Activated naive CD8-positive, alpha-beta T cell treated with anti-CD3 and anti-CD28 coated beads, Interleukin-2, amount 10 ng/mL, durations not matched to agents 7 days and 5 days (primary cell): ENCODE results near the gene MICU1. TPM values are rescaled to one million over a fixed set of nuclear protein-coding genes. Genes with fewer than 3 reads are reported as not detected.
"Not testable (repeated sequence)": the region's sequence is repeated elsewhere in the genome, so short reads cannot be mapped to it uniquely, and the experiment has no call there.

Source experiments
- ATAC-seq: fragments of 150-1000 bp; cut with Tn5 transposase; one replicate; pipeline ENCODE4 v1.10.0; 2021; ENCODE audit warnings: low read depth, moderate library complexity
- POLR2A ChIA-PET: fragments of 350-600 bp; sonication (Branson Sonifier 250); formaldehyde crosslinking; loops from one replicate; lab custom pipeline; 2021; ENCODE audit warnings: antibody characterized with exemption; lab: Charles Lee
- DNase-seq: peaks from one replicate; pipeline ENCODE4 v3.0.0; 2021
- H3K27ac Mint-ChIP-seq: one replicate; pipeline ENCODE4 v1.8.0; 2022; ENCODE audit warnings: mild to moderate bottlenecking, mixed read lengths
- H3K27me3 Mint-ChIP-seq: one replicate; pipeline ENCODE4 v1.8.0; 2022; ENCODE audit warnings: mild to moderate bottlenecking, moderate library complexity, mixed read lengths
- H3K36me3 Mint-ChIP-seq: one replicate; pipeline ENCODE4 v1.8.0; 2021; ENCODE audit warnings: mild to moderate bottlenecking, mixed read lengths
- H3K4me1 Mint-ChIP-seq: one replicate; pipeline ENCODE4 v1.8.0; 2021; ENCODE audit warnings: mixed read lengths
- H3K4me3 Mint-ChIP-seq: one replicate; pipeline ENCODE4 v1.8.0; 2022; ENCODE audit warnings: mild to moderate bottlenecking, moderate library complexity, mixed read lengths
- H3K9me3 Mint-ChIP-seq: one replicate; pipeline ENCODE4 v1.8.0; 2021; ENCODE audit warnings: mixed read lengths
- total RNA-seq, 2 experiments: library from RNA; stranded (reverse); gene quantifications; one replicate each; pipeline ENCODE4 v1.2.3, GENCODE V29; 2021

MICU1 gene
- total RNA-seq, 2 experiments from 2014 or later, result 24.6 to 30.0 TPM

DNA sequence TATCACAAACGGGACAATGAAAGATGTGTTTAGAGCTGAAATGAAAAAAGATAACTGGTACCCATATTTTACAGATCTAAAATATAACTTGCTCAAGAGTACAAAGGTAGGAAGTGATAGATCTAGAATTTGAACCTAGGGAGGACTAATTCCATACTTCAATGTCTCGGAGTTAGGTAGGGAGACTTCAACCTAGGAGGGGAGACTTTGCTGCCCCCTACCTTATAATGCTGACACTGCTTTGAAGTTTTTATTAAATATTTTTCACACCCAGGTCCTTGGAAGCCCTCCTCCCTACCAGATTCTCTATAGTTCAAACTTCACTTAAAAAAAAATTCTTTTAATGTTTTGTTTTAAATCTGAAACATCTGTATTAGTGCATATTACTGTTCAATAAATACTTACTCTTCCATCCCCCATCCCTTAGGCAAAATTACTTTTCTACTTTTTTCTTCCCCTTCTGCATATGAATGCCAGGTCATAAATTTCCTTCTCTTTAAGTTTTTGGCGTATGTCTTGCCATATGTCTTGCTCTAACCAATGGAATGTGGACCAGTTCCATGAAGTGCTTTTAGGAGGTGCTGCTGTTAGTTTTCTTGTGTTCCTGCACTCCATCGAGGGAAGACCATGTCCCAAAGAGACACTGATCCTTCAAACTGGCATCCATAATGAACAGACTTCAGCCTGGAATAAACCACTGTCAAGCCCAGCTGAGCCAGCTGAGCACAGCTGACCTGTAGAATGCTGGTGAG is 57.8 kb downstream of the MICU1 start:
- Mint-ChIP-seq H3K4me3 (no peak overlapping the region), H3K27me3 (no peaks in the 10 kb centered on the region), H3K36me3 (peaks cover 16% of the 10 kb centered on the region), H3K4me1 (peaks cover 12% of the 10 kb centered on the region), H3K9me3 (no peaks in the 10 kb centered on the region), H3K27ac (no peak overlapping the region)
- POLR2A ChIA-PET, result no interaction called here
- DNase-seq (no peak), ATAC-seq (no peak)

DNA sequence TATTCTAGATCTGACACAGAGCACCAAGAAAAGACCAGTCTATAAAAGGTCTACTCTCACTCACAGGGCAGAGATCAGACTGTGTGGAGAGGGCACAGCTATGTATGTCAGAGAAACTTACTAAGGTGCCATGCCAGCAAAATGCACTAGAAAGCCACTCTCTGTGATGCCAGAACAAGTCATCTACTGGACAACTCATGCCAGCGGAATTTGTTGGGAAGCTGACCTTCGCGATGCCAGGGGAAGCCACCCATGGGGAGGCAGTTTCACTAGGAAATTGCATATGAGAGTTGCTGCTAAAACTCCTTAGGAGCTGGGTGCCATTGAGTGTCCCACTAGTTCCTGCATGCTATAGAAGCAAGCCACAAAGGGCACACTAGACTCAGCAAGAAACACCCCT is 58.5 kb downstream of the MICU1 start:
- POLR2A ChIA-PET, result no interaction called here
- H3K4me1 Mint-ChIP-seq, result peaks cover 18% of the 10 kb centered on the region
- ATAC-seq, result no peak
- no peaks in the 10 kb centered on the region for H3K27me3 Mint-ChIP-seq
- H3K36me3 Mint-ChIP-seq, result peaks cover 20% of the 10 kb centered on the region
- H3K27ac Mint-ChIP-seq, result no peak overlapping the region
- no peak overlapping the region for H3K4me3 Mint-ChIP-seq
- DNase-seq, result no peak
- no peaks in the 10 kb centered on the region for H3K9me3 Mint-ChIP-seq

DNA sequence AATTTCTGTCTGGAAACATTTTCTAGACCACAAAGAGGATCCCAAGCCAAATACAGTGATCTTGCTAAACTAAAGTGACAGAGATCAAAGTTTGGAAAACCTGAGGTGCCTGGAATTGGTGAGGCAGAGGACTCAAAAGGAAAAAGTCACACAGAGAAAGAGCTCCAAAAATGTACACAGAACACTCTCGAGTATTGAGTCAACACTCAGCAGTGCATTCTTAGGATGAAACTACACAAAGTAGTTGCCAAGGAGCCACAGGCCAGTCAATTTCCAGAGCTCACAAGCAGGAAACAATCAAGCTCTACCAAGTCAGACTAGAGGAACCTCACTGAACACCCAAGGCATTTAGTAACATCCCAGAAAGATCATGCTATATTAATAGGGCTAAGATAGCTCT is 61.3 kb downstream of the MICU1 start:
- Mint-ChIP-seq H3K36me3 (peaks cover 34% of the 10 kb centered on the region), H3K9me3 (peaks cover 2% of the 10 kb centered on the region), H3K4me1 (peaks cover 21% of the 10 kb centered on the region), H3K4me3 (no peak overlapping the region), H3K27ac (no peak overlapping the region), H3K27me3 (no peaks in the 10 kb centered on the region)
- DNase-seq, result no peak
- POLR2A ChIA-PET, result no interaction called here
- ATAC-seq, result no peak

DNA sequence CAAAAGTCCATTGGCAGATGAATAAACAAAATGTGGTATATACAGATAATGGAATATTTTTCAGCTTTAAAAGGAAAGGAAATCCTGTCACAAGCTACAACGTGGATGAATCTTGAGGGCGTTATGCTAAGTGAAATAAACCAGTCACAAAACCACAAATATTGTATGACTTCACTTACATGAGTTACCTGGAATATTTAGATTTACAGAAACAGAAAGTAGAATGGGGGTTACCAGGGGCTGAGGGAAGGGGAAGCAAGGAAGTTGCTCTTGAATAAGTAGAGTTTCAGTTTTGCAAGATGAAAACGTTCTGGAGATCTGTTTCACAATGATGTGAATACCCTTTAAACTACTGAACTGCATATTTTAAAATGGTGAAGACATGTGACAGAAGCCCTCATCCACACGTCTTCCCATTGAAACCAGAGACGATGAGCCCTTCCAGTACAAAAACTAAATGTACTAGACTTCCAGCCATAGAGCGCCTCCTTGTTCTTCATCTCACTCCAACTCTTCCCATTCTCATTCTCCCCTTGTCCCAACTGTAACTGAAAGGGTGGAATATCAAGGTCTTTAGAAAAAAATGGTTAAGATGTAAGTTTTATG is 62.4 kb downstream of the MICU1 start:
- Mint-ChIP-seq H3K9me3 (peaks cover 2% of the 10 kb centered on the region), H3K36me3 (peaks cover 35% of the 10 kb centered on the region)

DNA sequence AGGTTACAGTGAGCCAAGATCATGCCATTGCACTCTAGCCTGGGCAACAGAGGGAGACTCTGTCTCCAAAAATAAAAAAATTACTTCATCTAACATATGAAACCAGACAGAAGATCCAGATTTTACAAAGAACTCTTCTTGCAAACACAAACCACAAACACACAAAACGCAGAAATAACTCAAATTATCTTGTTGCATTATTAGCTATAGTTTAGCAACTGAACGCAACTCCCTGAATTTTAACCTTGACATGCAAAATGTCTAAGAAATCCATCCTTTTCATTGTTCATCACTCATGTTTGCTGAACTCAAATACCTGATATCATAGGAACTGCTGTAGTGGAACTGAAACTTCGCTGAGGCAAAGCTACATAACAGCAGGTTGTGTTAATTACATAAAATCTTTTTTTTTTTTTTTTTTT is 64.1 kb downstream of the MICU1 start:
- ATAC-seq, result no peak
- H3K36me3 Mint-ChIP-seq, result peaks cover 32% of the 10 kb centered on the region
- no peak overlapping the region for H3K4me3 Mint-ChIP-seq
- no peaks in the 10 kb centered on the region for H3K27me3 Mint-ChIP-seq
- H3K4me1 Mint-ChIP-seq, result peaks cover 20% of the 10 kb centered on the region
- H3K27ac Mint-ChIP-seq, result no peak overlapping the region
- peaks cover 2% of the 10 kb centered on the region for H3K9me3 Mint-ChIP-seq
- DNase-seq, result no peak
- POLR2A ChIA-PET, result no interaction called here

More for the DNA sequence above, 62.4 kb downstream of the MICU1 start:
- H3K4me3 Mint-ChIP-seq, result peak overlapping the region; percentile 66
- POLR2A ChIA-PET, result no interaction called here
- ATAC-seq, result peak; percentile 71
- H3K27ac Mint-ChIP-seq, result peak overlapping the region; percentile 79
- H3K27me3 Mint-ChIP-seq, result no peaks in the 10 kb centered on the region
- peaks cover 21% of the 10 kb centered on the region for H3K4me1 Mint-ChIP-seq
- no peak for DNase-seq

DNA sequence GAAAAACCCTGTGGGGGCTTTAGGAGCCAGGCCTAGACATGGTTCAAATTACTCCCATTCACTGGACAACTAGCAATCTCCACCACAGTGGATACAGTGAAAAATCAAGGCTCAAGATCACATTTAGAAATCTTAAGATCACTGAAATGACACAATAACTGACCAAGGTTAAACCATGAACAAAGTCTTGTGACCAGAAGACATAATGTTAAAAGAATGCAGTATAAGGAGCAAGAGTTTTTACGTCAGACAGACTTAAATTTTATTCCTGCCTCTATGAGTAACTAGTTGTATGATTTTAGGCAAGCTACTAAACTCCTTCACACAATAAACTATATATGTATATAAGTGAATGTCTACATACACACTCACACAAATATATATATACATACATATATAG is 68.5 kb downstream of the MICU1 start:
- H3K36me3 Mint-ChIP-seq, result peaks cover 19% of the 10 kb centered on the region
- ATAC-seq, result no peak
- POLR2A ChIA-PET, result no interaction called here

DNA sequence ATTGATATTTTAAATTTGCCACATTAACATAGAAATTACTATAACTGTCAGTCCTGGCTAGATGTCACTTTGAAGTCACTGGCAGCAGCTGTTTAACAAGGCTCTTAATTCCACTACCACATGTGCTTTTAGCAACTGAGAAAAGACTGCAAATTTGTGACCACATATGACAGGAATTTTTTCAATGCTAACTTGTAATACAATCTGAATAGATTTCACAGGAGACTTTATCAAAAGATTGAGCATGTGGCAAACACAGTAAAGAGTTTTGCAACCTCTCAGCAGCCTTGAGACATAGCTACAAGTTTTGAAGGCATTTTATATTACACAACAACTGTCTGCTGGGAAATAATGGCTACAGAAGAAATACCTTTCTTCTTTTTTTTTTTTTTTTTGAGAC is 73.0 kb downstream of the MICU1 start:
- Mint-ChIP-seq H3K27ac (no peak overlapping the region), H3K4me1 (no peaks in the 10 kb centered on the region), H3K9me3 (no peaks in the 10 kb centered on the region), H3K27me3 (no peaks in the 10 kb centered on the region), H3K36me3 (peaks cover 8% of the 10 kb centered on the region), H3K4me3 (no peak overlapping the region)
- POLR2A ChIA-PET, result no interaction called here
- ATAC-seq (no peak), DNase-seq (no peak)

More for the DNA sequence above, 68.5 kb downstream of the MICU1 start:
- Mint-ChIP-seq H3K4me1 (peaks cover 4% of the 10 kb centered on the region), H3K27me3 (no peaks in the 10 kb centered on the region), H3K9me3 (peaks cover 2% of the 10 kb centered on the region), H3K27ac (no peak overlapping the region), H3K4me3 (no peak overlapping the region)
- no peak for DNase-seq

DNA sequence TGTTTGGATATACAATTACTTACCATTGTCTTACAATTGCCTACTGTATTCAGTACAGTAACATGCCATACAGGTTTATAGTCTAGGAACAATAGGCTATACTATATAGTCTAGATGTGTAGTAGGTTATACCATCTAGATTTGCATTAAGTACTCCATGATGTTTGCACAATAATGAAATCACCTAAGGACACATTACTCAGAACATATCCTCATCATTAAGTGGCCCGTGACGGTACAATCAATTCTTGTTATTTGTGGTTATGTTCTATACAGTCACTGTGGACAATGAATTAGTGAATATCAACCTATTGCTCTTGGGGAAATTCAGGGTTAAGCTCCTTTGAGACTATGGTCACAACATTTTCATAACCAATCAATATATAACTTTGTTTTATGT is 75.6 kb downstream of the MICU1 start:
- no peak overlapping the region for H3K27ac Mint-ChIP-seq
- ATAC-seq, result no peak
- H3K36me3 Mint-ChIP-seq, result peaks cover 11% of the 10 kb centered on the region
- no peaks in the 10 kb centered on the region for H3K27me3 Mint-ChIP-seq
- H3K4me1 Mint-ChIP-seq, result no peaks in the 10 kb centered on the region
- H3K9me3 Mint-ChIP-seq, result no peaks in the 10 kb centered on the region
- POLR2A ChIA-PET, result no interaction called here
- no peak overlapping the region for H3K4me3 Mint-ChIP-seq
- DNase-seq, result no peak

DNA sequence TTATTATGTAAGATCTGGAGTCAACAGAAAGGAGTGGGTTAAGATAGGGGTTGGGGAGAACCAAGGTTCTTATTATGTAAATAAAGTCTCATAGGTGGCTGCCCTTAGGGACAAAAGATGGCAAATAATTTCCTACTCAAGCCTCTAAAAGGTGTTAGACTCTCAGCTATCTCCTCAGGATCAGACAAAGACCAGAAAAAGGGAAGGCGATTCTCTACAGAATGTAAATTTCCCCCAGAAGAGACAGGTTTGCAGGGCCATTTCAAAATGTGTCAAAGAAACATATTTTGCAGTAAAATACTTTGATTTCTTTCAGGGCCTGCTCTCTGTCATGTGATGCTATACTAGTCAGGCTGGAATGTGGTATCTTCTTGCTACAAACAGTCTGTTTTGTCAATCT is 80.3 kb downstream of the MICU1 start:
- DNase-seq, result no peak
- Mint-ChIP-seq H3K4me3 (no peak overlapping the region), H3K27me3 (no peaks in the 10 kb centered on the region), H3K9me3 (no peaks in the 10 kb centered on the region), H3K36me3 (peaks cover 19% of the 10 kb centered on the region), H3K27ac (no peak overlapping the region), H3K4me1 (no peaks in the 10 kb centered on the region)
- ATAC-seq, result no peak
- POLR2A ChIA-PET, result no interaction called here

DNA sequence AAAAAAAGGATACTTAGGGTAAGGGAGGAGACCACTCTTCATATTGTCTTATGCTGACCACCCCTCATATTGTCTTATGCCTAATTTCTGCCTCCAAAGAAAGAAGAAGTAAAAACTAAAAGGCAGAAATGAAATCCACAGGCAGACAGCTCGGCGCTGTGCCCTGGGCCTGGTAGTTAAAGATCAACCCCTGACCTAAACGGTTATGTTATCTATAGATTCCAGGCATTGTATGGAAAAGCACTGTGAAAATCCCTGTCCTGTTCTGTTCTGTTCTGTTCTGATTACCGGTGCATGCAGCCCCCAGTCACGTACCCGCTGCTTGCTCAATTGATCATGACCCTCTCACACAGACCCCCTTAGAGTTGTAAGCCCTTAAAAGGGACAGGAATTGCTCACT is 82.0 kb downstream of the MICU1 start:
- H3K9me3 Mint-ChIP-seq, H3K27ac Mint-ChIP-seq, H3K4me3 Mint-ChIP-seq, POLR2A ChIA-PET, H3K27me3 Mint-ChIP-seq, DNase-seq, ATAC-seq, H3K4me1 Mint-ChIP-seq: not testable (repeated sequence)
- peaks cover 22% of the 10 kb centered on the region for H3K36me3 Mint-ChIP-seq

DNA sequence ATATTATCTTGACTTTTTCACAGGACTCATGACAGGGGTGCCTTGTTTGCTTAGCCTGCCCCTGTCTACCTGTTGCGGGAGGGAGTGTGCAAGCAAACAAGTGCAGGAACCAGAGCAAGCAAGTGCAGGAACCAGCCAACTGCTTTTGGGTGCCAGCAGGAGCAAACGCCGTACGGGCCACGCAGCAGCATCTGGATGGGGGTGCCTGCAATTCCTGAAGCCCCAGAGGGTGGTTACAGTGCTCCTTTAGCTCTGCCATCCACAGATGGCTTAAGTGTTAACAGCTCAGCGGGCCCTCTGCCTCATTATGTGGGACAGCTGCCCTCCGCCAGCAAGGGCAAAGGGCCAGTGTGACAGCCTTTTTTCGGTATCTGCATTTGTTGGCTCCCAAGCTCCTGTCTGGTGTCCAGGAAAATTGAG is 83.5 kb downstream of the MICU1 start:
- H3K36me3 Mint-ChIP-seq, result peaks cover 19% of the 10 kb centered on the region
- H3K9me3 Mint-ChIP-seq, result peaks cover 1% of the 10 kb centered on the region
- ATAC-seq (no peak), DNase-seq (no peak)
- H3K4me1 Mint-ChIP-seq, result peaks cover 7% of the 10 kb centered on the region
- no peaks in the 10 kb centered on the region for H3K27me3 Mint-ChIP-seq
- POLR2A ChIA-PET, result no interaction called here
- no peak overlapping the region for H3K27ac Mint-ChIP-seq
- no peak overlapping the region for H3K4me3 Mint-ChIP-seq

DNA sequence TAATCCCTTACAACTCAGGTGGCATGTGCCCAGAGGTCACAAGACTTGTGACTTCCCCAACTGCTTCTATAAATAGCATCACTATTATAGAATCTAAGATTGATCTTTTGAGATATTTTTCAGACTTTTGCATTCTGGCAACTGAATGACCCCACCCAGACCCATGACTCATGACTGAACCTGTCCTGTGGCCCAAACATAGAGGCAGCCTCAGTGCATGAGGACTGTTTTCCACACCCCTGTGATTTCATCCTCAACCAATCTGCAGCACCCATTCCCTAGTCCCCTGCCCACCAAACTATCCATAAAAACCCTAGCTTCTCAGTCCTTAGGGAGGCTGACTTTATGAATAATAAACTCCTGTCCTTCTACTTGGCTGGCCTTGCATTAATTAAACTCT is 84.5 kb downstream of the MICU1 start:
- DNase-seq, result no peak
- Mint-ChIP-seq H3K27me3 (no peaks in the 10 kb centered on the region), H3K4me1 (peaks cover 7% of the 10 kb centered on the region), H3K4me3 (no peak overlapping the region), H3K36me3 (peaks cover 18% of the 10 kb centered on the region), H3K9me3 (peaks cover 1% of the 10 kb centered on the region), H3K27ac (no peak overlapping the region)
- no peak for ATAC-seq
- POLR2A ChIA-PET, result no interaction called here

DNA sequence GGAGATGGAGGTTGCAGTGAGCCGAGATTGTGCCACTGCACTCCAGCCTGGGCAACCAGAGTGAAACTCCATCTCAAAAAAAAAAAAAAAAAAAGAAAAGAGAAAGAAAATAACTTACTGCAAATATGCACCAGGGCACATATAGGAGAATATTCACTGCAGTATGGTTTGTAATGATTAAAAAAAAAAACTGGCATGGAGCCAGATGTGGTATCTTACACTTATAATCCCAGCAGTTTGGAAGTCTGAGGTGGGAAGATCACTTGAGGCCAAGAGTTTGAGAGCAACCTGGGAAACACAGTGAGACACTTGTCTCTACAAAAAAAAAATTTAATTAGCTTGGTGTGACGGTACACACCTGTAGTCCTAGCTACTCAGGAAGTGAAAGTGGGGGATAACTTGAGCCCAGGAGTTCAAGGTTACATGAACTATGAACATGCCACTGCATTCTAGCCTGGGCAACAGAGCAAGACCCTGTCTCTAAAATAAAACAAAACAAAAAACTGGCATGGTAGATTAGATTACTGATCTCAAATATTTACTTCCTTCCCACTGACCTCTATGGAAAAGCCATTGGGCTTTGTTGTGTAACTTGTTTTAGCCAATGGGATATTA is 85.6 kb downstream of the MICU1 start:
- peaks cover 10% of the 10 kb centered on the region for H3K4me1 Mint-ChIP-seq
- DNase-seq (no peak), ATAC-seq (no peak)
- H3K4me3 Mint-ChIP-seq, result no peak overlapping the region
- H3K27me3 Mint-ChIP-seq, result no peaks in the 10 kb centered on the region
- H3K36me3 Mint-ChIP-seq, result peaks cover 16% of the 10 kb centered on the region
- peaks cover 1% of the 10 kb centered on the region for H3K9me3 Mint-ChIP-seq
- H3K27ac Mint-ChIP-seq, result no peak overlapping the region
- POLR2A ChIA-PET, result no interaction called here

DNA sequence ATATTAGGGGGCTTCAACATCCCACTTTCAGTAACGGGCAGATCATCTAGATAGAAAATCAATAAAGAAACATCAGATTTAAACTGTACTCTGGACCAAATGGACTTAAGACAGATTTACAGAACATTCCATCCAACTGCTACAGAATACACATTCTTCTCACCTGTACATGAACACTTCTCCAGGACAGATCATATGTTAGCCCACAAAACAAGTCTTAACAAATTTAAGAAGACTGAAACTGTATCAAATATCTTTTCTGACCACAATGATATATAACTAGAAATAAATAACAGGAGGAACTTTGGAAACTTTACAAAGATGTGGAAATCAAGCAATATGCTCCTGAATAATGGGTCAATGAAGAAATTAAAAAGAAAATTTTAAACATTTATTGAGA is 86.7 kb downstream of the MICU1 start:
- H3K4me3 Mint-ChIP-seq, result no peak overlapping the region
- ATAC-seq, result no peak

More for the DNA sequence above, 86.7 kb downstream of the MICU1 start:
- no peak for DNase-seq
- no peak overlapping the region for H3K27ac Mint-ChIP-seq
- peaks cover 16% of the 10 kb centered on the region for H3K36me3 Mint-ChIP-seq
- peaks cover 10% of the 10 kb centered on the region for H3K4me1 Mint-ChIP-seq
- H3K9me3 Mint-ChIP-seq, result peaks cover 1% of the 10 kb centered on the region
- POLR2A ChIA-PET, result no interaction called here
- no peaks in the 10 kb centered on the region for H3K27me3 Mint-ChIP-seq
